Endodermal cell (in vitro differentiated cells): ENCODE results near the gene ADGRL3. TPM values are rescaled to one million over a fixed set of nuclear protein-coding genes. Genes with fewer than 3 reads are reported as not detected.

Experiments used
- DNase-seq: peaks from one replicate; pipeline ENCODE4 v3.0.0-alpha.2; 2017
- H3K27ac ChIP-seq: 2 replicates; pipeline ENCODE4 v1.5.1; 2013; ENCODE audit warnings: mild to moderate bottlenecking, low read depth, low read length, moderate library complexity
- H3K27me3 ChIP-seq: 2 replicates; pipeline ENCODE4 v1.6.1; 2013; ENCODE audit warnings: mild to moderate bottlenecking, low read length, moderate library complexity; ENCODE audit not compliant: insufficient read depth, control insufficient read depth, poor library complexity, severe bottlenecking
- H3K36me3 ChIP-seq: 2 replicates; pipeline ENCODE4 v1.7.0; 2013; ENCODE audit warnings: mild to moderate bottlenecking, low read length, moderate library complexity; ENCODE audit not compliant: control insufficient read depth, insufficient read depth
- H3K4me1 ChIP-seq: one replicate; pipeline ENCODE4 v1.7.0; 2013; ENCODE audit warnings: low read length; ENCODE audit not compliant: control insufficient read depth, insufficient read depth
- H3K4me3 ChIP-seq: 2 replicates; pipeline ENCODE4 v1.5.1; 2013; ENCODE audit warnings: mild to moderate bottlenecking, low read length, moderate library complexity
- H3K9ac ChIP-seq: 2 replicates; pipeline ENCODE4 v1.6.1; 2013; ENCODE audit warnings: mild to moderate bottlenecking, low read length, moderate library complexity; ENCODE audit not compliant: poor library complexity, severe bottlenecking; ENCODE audit errors: extremely low read depth
- H3K9me3 ChIP-seq: 2 replicates; pipeline ENCODE4 v1.6.1; 2013; ENCODE audit warnings: mild to moderate bottlenecking, low read length, moderate library complexity; ENCODE audit not compliant: control insufficient read depth
- H3K27ac Mint-ChIP-seq: 2 replicates; pipeline ENCODE4 v1.8.0; 2020; ENCODE audit warnings: mixed read lengths
- H3K27me3 Mint-ChIP-seq: 2 replicates; pipeline ENCODE4 v1.8.0; 2021; ENCODE audit warnings: mild to moderate bottlenecking, mixed read lengths; ENCODE audit not compliant: insufficient read depth
- H3K36me3 Mint-ChIP-seq: 2 replicates; pipeline ENCODE4 v1.8.0; 2020; ENCODE audit warnings: low read depth, mixed read lengths
- H3K4me1 Mint-ChIP-seq: 2 replicates; pipeline ENCODE4 v1.8.0; 2020; ENCODE audit warnings: mixed read lengths
- H3K4me3 Mint-ChIP-seq: 2 replicates; pipeline ENCODE4 v1.8.0; 2020; ENCODE audit warnings: mild to moderate bottlenecking, moderate library complexity, mixed read lengths
- H3K9me3 Mint-ChIP-seq: 2 replicates; pipeline ENCODE4 v1.8.0; 2020; ENCODE audit warnings: mild to moderate bottlenecking, mixed read lengths
- CTCF ChIP-seq: fragments of 200-600 bp; sonication (generic); conservative IDR thresholded peaks from 2 replicates; pipeline ENCODE4 v1.5.0; 2021; ENCODE audit warnings: antibody characterized with exemption, mild to moderate bottlenecking
- WGBS, 2 experiments: methylation state at CpG; one replicate each; pipeline versions ENCODE4 v1.1.5 to v1.1.7; 2013; ENCODE audit warnings: missing lambda C conversion rate in 2 of 2, mixed read lengths in 1 of 2; ENCODE audit not compliant: insufficient coverage in 1 of 2, insufficient read length in 1 of 2; 5-methylcytosine and 5-hydroxymethylcytosine counted together
- total RNA-seq, 2 donors: library from RNA; stranded (reverse); fragmentation: NEBNext Ultra II Directional in 1 of 2; extraction: Animal tissue kit (Norgen Biotek cat#: 25700) in 1 of 2; gene quantifications; 2 replicates in 1 of 2; 3 replicates in 1 of 2; pipeline ENCODE4 v1.2.1, GENCODE V29; 2021

Gene ADGRL3
- total RNA-seq, 2 donors from 2014 or later: 9.9 to 10.3 TPM

- Histone ChIP-seq H3K27me3 (no peaks in the 10 kb centered on the region), H3K9ac (no peak overlapping the region), H3K36me3 (no peaks in the 10 kb centered on the region), H3K4me3 (no peak overlapping the region), H3K4me1 (no peaks in the 10 kb centered on the region), H3K27ac (no peak overlapping the region), H3K9me3 (peaks cover 13% of the 10 kb centered on the region)
- Mint-ChIP-seq H3K27me3 (no peaks in the 10 kb centered on the region), H3K27ac (peak overlapping the region; percentile 37), H3K4me1 (peaks cover 8% of the 10 kb centered on the region), H3K4me3 (no peak overlapping the region), H3K9me3 (peaks cover 23% of the 10 kb centered on the region), H3K36me3 (peaks cover 7% of the 10 kb centered on the region)
- no peak for DNase-seq
- TF ChIP-seq CTCF: no peak
- 89 to 91% methylated on average over 1 of the region's 1 CpG for WGBS, 2 experiments
Observed at GRCh38 chr4:61320631-61321030, 120.5 kb downstream of the ADGRL3 start.

- Histone ChIP-seq H3K27me3 (no peaks in the 10 kb centered on the region), H3K36me3 (no peaks in the 10 kb centered on the region), H3K27ac (no peak overlapping the region), H3K4me3 (no peak overlapping the region), H3K9me3 (no peaks in the 10 kb centered on the region), H3K9ac (no peak overlapping the region), H3K4me1 (peaks cover 4% of the 10 kb centered on the region)
- WGBS, 2 experiments: 76 to 88% methylated on average over 3 to 4 of the region's 4 CpGs
- Mint-ChIP-seq H3K36me3 (no peaks in the 10 kb centered on the region), H3K9me3 (peaks cover 7% of the 10 kb centered on the region), H3K4me3 (no peak overlapping the region), H3K27ac (no peak overlapping the region), H3K27me3 (no peaks in the 10 kb centered on the region), H3K4me1 (peaks cover 20% of the 10 kb centered on the region)
- no peak for DNase-seq
- no peak for TF ChIP-seq CTCF
Observed at GRCh38 chr4:61332693-61333092, 132.6 kb downstream of the ADGRL3 start.

GRCh38 chr4:61333490-61333889 is 133.4 kb downstream of the ADGRL3 start:
- no peak for TF ChIP-seq CTCF
- H3K4me3 Mint-ChIP-seq: no peak overlapping the region
- no peak overlapping the region for H3K27ac Mint-ChIP-seq
- peaks cover 7% of the 10 kb centered on the region for H3K9me3 Mint-ChIP-seq
- no peaks in the 10 kb centered on the region for H3K9me3 ChIP-seq
- H3K36me3 Mint-ChIP-seq: no peaks in the 10 kb centered on the region
- H3K27ac ChIP-seq: no peak overlapping the region
- no peak overlapping the region for H3K4me3 ChIP-seq
- no peaks in the 10 kb centered on the region for H3K36me3 ChIP-seq
- 71 to 100% methylated on average over 1 of the region's 1 CpG for WGBS, 2 experiments
- no peak overlapping the region for H3K9ac ChIP-seq
- DNase-seq: no peak
- H3K27me3 Mint-ChIP-seq: no peaks in the 10 kb centered on the region
- peaks cover 21% of the 10 kb centered on the region for H3K4me1 Mint-ChIP-seq
- peaks cover 4% of the 10 kb centered on the region for H3K4me1 ChIP-seq
- H3K27me3 ChIP-seq: no peaks in the 10 kb centered on the region
